Non-pigmented ciliary epithelial cell (primary cell): Measurements from ENCODE around the gene TMEM198.

Experiments
- DNase-seq: peaks from one replicate; pipeline ENCODE4 v3.0.0-alpha.2; 2010; ENCODE audit warnings: low read depth

The TMEM198 gene

DNA sequence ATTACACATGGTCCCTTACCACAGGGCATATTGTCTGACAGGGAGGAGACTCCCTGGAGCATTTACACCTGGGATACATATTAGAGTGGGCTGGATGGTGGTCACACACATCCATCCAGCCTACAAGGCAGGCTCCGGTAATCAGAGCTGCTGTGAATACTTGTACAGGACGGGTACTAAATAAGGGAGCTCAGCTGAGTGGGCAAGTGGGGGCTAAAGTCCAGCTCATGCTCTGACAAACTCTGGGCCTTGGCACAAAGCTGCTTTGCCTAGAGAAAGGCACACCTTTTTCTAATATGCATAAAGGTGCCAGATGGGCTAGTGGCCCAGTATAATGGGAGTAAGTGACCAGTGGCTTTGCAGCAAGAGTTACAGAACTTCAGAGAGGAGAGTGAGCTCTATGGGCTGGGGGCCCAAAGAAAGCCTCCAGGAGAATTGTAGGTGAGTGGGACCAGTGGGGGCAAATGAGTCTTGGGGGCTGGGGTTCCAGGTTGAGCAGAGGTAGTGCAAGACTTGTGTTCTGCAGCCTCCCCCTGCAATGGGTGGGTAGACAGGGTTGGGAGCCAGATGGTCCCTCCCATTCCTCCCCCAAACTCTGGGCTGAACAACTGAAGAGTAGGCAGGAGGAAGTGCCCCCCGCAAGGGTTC is 1.6 kb downstream of the TMEM198 start:
- no peak for DNase-seq

DNA sequence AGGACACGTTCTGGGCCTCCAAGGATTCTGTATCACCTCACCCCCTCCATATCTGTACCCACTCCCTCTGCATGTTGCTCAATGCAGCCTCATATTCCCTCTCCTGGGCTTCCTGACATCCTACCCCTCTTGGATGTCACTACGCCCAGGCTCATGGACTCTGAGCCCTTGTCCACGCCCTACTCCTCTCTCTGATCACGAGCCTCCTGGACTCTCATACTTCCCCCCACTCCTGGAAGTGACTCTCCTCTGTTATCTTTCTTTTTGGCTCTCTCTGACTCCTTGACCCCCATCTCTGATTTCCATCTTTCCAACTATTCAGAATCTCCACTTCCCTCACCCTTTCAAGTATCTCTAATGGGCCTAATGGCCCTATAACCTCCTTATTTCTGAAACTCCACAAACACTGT is 2.1 kb downstream of the TMEM198 start:
- no peak for DNase-seq

DNA sequence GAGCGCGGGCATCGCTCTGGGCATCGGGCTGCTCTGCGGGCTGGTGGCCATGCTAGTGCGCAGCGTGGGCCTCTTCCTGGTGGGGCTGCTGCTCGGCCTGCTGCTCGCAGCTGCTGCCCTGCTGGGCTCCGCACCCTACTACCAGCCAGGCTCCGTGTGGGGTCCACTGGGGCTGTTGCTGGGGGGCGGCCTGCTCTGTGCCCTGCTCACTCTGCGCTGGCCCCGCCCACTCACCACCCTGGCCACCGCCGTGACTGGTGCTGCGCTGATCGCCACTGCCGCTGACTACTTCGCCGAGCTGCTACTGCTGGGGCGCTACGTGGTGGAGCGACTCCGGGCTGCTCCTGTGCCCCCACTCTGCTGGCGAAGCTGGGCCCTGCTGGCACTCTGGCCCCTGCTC is 3.8 kb downstream of the TMEM198 start:
- no peak for DNase-seq

DNA sequence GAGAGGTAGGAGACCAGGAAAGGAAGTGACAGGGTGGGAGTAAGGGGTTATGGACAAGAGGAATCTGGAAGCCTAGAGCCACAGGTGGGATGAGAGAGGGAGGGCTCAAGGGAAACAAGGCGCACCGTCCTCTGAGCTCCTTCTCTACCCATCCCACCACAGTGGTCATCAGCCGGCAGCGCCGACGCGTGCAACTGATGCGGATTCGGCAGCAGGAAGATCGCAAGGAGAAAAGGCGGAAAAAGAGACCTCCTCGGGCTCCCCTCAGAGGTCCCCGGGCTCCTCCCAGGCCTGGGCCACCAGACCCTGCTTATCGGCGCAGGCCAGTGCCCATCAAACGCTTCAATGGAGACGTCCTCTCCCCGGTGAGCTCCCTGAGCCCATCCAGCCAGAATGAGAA is 5.2 kb downstream of the TMEM198 start:
- no peak for DNase-seq

DNA sequence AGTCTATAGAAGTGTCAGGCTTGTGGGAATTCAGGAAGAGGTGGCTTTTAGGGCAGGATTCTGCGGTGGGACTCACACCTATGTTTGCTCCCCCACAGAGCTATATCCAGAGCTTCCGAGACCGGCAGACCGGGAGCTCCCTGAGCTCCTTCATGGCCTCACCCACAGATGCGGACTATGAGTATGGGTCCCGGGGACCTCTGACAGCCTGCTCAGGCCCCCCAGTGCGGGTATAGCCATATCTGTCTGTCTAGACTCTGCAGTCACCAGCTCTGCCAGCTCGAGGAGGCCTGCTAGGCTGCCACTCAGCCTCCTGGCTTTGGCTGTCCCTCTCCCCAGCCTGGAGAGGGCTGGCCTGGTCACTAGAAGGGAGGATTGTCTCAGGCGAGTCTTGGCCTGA is 5.8 kb downstream of the TMEM198 start:
- DNase-seq = no peak

DNA sequence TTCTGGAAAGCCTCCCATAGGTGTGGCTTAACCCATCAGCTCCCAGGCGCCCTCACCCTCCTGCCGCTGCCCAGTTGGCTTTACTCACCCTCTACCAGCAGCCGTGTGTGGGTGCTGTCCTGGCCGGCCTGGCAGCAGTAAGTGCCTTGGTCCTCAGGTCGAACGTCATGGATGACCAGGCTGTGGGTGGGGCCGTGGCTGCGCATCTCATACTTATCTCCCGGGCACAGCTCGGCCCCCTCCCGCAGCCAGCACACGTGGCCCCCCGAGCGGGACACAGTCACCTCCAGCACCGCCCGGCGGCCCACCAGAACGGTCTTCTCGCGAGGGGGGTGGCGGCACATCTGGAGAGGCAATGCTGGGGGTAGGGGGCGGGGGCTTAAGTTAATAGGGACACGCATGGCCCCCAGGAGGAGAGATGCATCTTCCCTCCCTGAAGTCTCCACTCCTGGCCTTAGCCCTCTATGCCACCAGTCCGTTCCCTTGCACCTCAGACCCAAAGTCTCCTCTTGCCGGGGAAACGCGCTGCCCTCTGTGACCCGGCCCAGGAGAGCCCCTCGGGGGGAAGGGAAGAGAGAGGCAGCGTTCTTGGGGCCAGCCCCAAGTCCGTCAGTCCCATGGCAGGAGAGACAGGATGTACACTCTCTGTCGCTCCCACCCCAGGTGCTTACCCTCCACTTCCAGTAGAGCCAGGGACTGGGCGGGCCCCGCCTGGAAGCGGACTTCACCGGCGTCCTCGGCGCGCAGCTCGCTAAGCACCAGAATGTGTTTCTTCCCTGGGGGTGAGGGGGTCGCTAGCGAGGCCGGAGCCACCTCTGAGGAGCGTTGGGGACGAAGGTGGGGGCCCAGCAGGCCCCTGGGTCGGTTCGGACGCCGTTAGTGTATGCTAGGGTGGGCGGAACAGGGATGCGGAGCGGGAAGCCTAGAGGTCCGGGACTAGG is 7.9 kb downstream of the TMEM198 start:
- no peak for DNase-seq

DNA sequence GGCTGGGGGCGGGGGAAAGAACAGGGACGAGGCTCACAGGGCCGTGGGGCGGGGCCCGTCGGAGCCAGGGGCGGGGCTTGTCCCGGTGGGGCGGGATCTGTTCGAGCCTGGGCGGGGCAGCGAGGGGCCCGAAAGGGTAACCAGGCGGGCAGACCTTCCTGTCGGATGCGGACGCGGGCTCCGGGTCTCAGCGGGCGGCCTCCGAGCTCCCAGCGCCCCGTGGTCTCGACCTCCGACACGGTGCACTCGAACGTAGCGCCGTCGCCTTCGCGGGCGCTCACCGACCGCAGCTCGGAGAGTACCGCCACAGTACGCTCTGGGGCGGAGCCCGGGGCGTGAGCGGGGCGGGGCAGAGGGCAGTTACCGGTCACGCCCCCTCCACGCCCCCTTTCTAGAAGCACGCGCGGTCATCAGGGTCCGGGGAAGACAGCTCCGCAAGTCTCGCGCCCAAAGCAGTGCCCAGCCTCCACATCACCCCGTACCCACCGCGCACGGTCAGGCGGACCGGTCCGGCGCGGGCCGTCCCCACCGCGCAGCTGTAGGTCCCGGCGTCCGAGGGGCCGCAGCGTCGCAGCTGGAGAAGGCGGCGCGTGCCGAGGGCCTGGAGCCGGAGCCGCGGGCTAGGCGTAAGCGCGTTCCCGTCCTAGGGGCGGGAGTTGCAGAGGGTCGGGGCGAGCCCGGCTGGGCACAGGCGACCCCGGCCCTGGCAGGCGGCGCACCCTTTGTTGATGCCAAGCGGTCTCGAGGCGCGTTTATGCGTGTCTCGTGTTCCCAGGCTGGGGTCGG is 8.7 kb downstream of the TMEM198 start:
- DNase-seq = no peak

DNA sequence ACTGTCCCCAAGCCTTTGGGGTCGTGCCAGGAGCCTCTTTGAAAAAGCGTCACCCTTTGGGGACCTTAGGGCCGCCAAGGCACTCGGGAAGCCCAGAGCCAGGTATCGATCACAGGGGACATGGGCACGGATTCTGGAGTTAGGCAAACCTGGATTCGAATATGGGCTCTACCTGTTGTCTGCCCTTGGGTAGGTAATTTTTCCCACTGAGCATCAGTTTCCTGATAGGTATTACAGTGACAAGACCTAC is 9.3 kb downstream of the TMEM198 start:
- no peak for DNase-seq

DNA sequence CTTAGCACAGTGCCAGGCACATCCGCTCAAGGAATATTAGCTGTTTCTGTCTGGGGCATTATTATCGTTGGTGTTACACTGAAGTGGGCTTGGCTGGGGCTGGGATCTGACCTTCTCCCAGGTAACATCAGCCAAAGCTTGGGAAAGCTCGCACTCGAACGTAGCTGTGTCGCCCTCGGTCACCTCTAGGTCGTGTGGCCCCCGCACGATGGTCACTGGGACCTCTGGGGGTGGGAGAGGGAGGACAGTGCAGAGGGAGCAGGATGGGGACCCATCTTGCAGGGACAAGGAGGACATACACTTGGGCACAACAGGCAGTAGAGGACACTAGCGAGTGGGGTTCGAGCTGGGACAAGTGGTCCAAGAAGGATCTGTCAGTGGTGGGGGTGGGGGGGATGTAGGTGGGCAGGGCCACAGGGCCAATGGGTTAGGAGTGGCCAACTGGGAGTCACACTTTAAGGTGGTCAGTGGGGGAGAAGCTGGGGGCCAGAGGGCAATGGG is 9.7 kb downstream of the TMEM198 start:
- DNase-seq = no peak

DNA sequence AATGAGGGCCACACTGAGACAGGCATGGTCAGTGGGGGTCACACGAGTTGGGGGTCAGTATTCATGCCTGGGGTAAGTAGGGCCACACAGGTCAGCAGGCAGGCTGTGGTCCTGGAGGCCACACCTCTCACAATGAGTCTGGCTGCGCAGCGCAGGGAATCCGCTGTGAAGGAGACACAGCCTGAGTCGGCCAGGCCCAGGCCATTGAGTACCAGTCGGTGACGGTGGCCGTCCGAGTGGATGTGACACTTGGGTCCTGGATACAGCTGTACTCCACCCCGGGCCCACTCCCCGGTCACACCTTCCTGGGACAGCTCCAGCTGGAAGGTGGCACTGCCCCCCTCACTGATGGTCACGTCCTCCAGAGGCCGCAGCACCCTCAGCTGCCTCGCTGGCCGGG is 10.5 kb downstream of the TMEM198 start:
- DNase-seq = no peak

DNA sequence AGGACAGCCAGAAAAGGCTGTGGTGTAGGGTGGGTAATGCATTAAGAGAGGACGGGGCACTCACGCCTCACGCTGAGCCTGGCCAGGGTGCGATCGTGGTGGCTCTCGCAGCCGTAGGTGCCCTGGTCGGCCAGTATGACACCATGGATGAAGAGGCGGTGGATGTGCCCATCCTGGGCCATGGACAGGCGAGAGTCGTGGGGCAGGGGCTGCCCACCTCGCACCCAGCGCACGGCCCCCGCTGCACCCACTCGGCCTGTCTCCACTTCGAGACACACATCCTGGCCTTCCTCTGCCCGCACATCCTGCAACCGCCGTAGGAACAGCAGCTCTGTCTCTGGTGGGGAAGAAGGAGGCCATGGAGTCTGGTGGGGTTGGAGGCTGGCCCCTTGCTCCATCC is 12.1 kb downstream of the TMEM198 start:
- DNase-seq = no peak

DNA sequence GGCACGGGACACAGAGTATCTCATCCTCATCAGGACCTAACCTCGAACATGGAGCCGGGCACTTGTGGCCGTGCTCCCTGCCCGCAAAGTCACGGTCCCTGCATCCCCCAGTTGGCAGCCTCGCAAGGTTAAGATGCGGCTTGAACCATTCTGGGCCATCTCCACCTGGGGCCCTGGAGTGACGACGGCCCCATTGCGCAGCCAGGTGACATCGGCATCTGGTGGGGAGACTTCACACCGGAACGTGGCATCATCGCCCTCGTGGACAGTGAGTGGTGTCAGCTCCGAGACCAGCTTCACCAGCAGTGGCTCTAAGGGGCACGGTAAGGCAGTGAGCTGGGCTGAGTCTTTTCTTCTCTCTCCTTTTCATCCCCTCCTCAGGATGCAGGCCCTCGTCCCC is 12.6 kb downstream of the TMEM198 start:
- no peak for DNase-seq

DNA sequence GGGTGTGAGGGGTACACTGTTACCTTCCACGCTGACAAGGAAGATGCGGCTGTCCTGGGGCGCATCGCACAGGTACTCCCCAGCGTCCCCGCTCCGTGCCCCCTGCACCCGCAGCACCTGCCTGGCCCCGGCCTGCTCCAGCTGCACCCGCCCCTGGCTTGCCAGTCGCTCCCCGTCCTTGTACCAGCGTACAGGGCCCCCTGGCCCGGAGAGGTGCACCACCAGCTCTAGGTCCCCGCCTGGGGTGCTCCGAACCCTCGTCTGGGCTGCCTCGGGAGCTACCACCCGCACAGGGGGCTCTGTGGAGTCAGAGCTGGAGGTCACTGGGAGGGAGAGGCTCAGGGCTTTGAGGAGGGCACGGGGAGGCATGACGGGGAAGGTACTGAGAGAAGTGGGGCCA is 13.5 kb downstream of the TMEM198 start:
- no peak for DNase-seq

DNA sequence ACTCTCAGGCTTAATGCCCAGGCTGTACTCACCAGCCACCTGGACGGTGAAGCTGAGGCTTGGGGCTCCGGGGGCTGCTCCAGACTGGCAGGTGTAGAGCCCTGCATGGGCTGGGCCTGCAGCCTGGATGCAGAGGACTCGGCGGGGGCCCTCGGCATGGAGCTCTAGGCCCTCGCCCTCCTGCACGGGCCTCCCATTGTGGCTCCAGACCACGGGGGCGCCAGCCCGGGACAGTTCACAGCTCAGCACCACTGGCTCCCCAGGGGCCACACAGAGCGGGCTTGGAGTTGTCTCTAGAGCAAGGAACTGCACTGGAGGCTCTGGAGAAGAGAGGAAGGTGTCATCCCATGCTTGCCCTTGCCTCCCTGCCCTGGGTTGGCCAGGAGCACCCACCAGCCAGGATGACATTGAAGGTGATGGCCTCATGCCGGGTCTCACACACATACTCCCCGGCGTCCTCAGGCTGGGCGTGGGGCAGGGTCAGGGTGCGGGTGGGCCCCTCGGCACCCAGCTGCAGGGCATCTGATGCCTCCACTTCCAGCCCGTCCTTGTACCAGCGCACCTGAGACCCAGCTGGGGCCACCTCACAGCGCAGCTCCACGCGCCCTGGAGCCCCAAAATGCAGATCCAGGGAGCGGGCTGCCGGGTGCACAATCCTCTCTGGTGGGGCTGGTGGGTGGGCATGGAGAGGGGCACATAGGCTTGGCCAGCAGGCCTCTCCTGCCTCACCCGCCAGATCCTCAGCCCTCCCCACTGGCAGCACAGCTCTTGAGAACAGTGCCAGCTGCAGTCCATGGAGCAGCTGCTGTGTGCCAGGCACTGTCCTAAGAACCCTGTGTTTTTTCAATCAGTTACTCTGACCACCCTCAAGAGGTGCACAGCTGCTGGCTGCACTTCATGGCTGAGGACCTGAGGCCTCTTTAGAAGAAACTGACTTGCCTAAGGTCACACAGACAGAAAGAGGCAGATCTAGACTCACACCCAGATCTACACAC is 14.3 kb downstream of the TMEM198 start:
- no peak for DNase-seq

DNA sequence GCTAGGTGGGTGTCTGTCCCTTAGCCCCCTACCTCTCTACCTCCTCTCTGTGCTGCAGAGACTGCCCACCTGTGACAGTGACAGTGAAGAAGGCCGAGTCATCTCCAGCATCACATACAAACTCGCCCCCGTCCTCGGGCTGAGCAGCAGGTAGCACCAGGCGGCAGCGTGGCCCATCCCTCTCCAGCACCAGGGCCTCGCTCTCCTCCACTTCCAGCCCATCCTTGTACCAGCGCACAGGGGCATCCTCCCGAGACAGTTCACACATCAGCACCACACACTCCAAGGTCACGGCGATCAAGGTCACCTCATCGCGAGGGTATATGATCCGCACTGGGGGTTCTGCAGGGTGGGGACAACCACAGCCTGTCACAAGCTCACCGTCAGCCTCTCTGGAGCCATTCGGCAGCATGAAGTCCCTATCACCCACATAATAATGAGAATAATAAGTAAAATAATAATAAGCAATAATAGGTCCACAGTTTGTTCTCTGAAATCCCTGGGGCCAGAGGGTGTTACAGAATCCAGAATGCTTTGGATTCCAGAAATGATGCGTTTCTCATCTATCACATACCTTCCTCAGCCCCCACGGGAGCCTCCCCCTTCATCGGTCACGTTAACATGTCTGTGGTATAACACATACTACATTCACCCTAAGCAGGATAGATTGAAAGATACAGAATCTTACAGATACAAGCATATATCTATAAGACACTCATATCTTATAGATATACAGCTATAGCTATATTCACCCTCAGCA is 15.5 kb downstream of the TMEM198 start:
- DNase-seq = no peak

DNA sequence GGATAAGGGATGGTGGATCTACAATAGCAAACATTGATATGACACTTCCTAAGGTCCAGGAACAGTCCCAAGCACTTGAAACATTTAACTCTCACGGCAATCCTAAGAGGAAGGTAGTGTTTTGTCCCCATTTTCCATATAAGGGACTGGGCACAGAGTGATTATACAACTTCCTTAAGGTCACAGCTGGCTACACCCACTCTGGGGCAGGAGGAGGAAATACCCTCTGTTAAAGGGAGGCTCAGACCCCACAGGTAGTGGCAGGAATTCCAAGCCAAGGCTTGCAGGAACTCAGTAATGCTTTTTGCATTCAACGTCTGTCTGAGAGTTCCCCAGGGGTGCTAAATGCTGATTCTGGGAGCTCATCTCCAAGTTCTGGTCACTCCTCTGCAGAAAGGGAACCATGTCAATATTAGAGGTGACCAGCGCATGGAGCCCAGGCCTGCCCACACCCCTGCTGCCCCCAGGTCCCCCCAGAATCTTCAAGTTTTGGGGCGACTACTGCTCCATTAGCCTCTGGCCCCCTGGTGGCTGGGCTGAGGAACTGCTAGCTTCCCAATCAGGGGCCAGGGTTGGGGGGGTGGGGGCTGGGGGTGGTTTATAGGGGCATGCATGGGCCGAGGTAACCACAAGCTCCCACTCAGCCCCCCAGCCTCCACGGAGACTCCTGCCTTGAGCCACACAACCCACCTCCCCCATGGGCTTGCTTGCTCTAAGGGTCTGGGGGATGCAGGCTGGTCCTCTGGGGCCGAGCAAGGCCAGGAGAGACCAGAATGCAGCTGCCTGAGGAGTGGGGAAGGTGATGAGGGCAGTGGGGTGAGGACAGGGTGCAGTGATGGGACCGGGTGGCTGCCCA is 16.4 kb downstream of the TMEM198 start:
- no peak for DNase-seq

DNA sequence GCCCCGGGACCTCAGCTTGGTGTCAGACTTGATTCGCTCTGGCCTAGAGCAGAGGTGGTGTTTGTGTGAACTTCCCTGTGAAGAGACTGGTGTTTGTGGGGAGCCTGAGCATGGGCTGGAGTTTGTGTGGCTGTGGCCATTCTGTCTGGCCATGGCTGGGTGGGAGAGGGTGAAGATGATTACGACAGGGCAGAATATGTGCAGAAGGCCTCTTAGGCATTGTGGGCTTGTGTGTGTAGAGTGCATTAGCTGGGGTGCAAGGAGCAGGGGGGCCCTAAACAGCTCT is 17.0 kb downstream of the TMEM198 start:
- DNase-seq = no peak

DNA sequence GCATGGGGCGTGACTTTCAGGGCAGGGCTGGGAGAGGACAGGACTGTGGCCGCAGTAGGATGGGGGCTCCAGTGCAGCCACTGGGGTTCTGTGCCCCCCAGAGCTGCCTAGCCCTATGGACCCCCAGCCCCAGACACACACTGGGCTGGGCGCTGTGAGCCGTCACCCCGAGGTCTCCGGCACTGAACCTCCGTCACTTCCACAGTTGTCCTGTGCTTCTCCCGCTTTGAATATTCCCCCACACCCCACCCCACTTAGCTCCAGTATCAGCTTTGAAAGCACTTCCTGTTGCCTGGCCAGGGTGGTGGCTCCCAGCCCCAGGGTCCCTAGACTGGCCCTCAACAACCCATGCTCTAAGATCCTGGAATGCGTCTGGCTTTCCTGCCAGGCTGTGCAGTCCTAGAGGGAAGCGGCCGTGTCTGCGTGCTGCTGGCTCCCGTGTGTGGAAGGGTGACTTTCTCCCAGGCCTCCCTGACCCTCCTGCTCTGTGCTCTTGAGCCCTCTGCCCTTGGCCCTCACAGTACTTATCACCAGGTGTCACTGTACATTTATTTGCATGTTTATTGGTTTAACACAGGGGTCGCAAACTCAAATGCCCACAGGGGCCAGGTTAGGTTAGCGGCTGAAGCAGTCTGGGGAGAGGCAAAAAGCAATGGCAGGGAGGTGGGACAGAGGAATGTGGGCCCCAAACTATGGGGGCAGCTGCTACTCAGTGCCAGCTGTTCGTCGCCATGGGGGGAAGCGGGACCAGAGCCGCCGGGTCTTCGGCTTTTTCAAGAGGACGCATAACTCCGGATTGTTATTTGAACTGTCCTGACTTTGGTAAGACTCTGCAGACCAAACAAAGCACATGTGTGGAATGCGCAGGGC is 17.6 kb downstream of the TMEM198 start:
- no peak for DNase-seq
